HEK293 (cell line): Measurements from ENCODE around the gene CCDC7.
"Not testable (repeated sequence)": the region's sequence is repeated elsewhere in the genome, so short reads cannot be mapped to it uniquely, and the experiment has no call there.

Source experiments
- CTCF ChIP-seq: fragments of 450-650 bp; formaldehyde crosslinking; IDR thresholded peaks from 2 replicates; pipeline ENCODE4 v1.5.1; 2016; ENCODE audit warnings: missing biosample characterization, missing genetic modification characterization
- HOXA7 ChIP-seq: sonication (generic); formaldehyde crosslinking; IDR thresholded peaks from 2 replicates; pipeline ENCODE4 v1.8.1; 2022; ENCODE audit warnings: missing genetic modification reagents, borderline replicate concordance
- MYNN ChIP-seq: fragments of 450-650 bp; formaldehyde crosslinking; IDR thresholded peaks from 2 replicates; pipeline ENCODE4 v1.5.1; 2016; ENCODE audit warnings: missing biosample characterization, missing genetic modification characterization, borderline replicate concordance
- TCF7L2 ChIP-seq: IDR thresholded peaks from 2 replicates; pipeline ENCODE4 v1.6.1; 2011; ENCODE audit warnings: low read depth, mild to moderate bottlenecking, inconsistent platforms, low read length, moderate library complexity, borderline replicate concordance
- TRIM28 ChIP-seq: IDR thresholded peaks from 2 replicates; pipeline ENCODE4 v1.6.1; 2011; ENCODE audit warnings: low read length, control low read depth, borderline replicate concordance
- ZBTB10 ChIP-seq: fragments of 450-650 bp; formaldehyde crosslinking; IDR thresholded peaks from 2 replicates; pipeline ENCODE4 v1.5.1; 2016; ENCODE audit warnings: missing biosample characterization, missing genetic modification characterization
- ZNF138 ChIP-seq: fragments of 450-650 bp; formaldehyde crosslinking; IDR thresholded peaks from 2 replicates; pipeline ENCODE4 v1.5.1; 2016; ENCODE audit warnings: missing biosample characterization, missing genetic modification characterization, borderline replicate concordance
- ZNF274 ChIP-seq, 2 experiments: fragments of 200-500 bp in 1 of 2; fragments of 450-650 bp in 1 of 2; sonication (Bioruptor generic) in 1 of 2; formaldehyde crosslinking in 1 of 2; IDR thresholded peaks; 2 replicates each; pipeline versions ENCODE4 v1.5.1 to v1.6.1; 2014 to 2016; ENCODE audit warnings: borderline replicate concordance in 1 of 2, inconsistent platforms in 1 of 2, low read length in 1 of 2, missing biosample characterization in 1 of 2, missing genetic modification characterization in 1 of 2
- ZNF292 ChIP-seq: fragments of 450-650 bp; formaldehyde crosslinking; IDR thresholded peaks from 2 replicates; pipeline ENCODE4 v1.5.1; 2016; ENCODE audit warnings: low read depth, missing biosample characterization, missing genetic modification characterization, borderline replicate concordance

- TF ChIP-seq ZNF274 (IDR thresholded peaks at IDR 0.05; ENCODE audit: low read length); ZNF274 (tag by site-specific recombination; IDR thresholded peaks at IDR 0.05; ENCODE audit: borderline replicate concordance); HOXA7 (CRISPR knock-in tag); CTCF (tag by site-specific recombination); TRIM28; ZBTB10 (tag by site-specific recombination); MYNN; ZNF138; ZNF292 (tag by site-specific recombination); TCF7L2: not testable (repeated sequence)
Observed at GRCh38 chr10:32598022-32598421, 152.1 kb downstream of the CCDC7 start.
